Left forelimb (tissue), 1 donor: ENCODE data around the gene TPRX2.
"Not testable (repeated sequence)": the region's sequence is repeated elsewhere in the genome, so short reads cannot be mapped to it uniquely, and the experiment has no call there.

Experiments
- DNase-seq: peaks from one replicate; pipeline ENCODE4 v3.0.0-alpha.2; 2018; ENCODE audit warnings: low spot score

TPRX2 gene

DNA sequence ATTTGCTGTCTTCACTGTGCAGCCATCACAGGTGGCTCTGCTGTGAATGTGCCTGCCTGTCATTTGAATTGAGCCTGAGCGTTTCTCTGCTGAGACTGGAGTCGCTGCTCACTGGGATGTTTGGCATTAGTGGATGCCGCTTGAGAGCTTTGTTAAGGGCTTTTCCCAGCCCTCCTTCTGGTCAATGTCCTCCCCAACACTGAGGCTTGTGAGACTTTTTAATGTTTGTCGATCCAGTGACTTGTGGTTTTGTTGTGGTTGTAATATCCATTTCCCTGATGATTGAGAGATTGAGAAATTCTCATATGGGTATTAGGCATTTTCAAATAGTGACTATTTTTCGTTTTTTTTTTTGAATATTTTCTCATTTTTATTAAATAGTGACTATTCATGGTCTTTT is 2.6 kb downstream of the TPRX2 start:
- DNase-seq, result no peak

DNA sequence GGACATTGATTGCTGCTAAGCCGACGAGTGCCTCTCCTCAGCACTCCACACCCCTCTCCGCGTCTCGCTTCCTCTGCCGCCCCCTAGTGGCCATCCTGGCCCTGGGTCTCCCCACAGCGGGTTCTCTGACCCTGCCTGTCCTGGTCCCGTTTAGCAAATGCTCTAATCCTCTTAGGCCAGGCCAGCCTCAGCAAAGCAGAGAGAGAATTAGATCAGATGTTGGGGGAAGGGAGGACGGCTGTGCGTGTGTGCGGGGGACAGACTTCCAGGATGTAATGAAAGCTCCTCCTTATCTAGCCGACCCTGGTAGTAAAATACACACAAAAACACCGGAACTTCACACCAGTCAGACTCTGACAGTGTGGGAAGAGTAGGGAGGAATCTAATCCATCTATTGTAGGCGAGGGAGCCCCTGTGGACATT is 4.5 kb downstream of the TPRX2 start:
- peak; percentile 86 for DNase-seq

DNA sequence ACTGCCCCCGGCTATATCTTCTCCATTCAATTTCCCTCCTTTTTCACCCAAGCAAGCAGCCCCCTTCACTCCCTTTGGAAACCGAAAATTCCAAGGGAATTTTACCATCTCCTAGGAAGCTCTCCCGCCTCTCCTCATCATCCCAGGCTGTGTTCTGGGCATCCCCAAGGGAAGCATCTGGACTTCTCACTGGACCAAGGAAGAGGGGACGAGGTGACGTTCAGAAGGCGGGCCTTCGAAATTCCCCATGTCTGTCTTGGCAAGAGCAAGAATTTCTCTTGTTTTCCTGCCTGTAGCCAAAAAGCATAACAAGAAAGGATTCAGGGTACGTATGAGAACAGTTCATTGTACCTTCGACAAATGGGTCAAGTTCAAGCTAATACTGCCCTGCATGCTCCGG is 6.1 kb downstream of the TPRX2 start:
- no peak for DNase-seq

DNA sequence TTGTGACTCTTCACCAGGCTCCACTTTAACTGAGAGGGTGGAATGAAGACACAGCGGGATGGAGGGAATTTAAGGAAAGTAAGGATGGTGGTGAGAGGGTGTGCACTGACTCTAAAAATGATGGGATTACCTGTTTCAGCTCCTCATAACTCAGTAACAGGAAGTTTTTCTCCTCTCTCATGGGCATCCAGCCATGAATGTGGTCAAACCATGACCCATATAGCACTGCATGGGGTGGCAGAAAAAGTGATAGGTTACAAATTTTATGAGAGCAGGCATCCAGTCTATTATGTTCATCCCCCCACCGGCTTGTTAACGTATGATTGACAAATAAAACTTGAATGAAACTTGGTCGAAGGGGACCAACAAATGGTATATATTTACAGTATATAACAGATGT is 19.9 kb downstream of the TPRX2 start:
- DNase-seq, result no peak

DNA sequence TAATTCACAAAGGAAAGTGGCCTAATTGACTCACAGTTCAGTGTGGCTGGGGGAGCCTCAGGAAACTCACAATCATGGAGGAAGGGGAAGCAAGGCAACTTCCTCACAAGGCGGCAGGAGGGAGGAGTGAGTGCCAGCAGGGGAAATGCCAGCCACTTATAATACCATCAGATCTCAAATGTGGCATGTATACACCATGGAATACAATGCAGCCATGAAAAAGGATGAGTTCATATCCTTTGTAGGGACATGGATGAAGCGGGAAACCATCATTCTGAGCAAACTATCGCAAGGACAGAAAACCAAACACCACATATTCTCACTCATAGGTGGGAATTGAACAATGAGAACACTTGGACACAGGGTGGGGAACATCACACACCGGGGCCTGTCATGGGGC is 20.4 kb downstream of the TPRX2 start:
- not testable (repeated sequence) for DNase-seq

DNA sequence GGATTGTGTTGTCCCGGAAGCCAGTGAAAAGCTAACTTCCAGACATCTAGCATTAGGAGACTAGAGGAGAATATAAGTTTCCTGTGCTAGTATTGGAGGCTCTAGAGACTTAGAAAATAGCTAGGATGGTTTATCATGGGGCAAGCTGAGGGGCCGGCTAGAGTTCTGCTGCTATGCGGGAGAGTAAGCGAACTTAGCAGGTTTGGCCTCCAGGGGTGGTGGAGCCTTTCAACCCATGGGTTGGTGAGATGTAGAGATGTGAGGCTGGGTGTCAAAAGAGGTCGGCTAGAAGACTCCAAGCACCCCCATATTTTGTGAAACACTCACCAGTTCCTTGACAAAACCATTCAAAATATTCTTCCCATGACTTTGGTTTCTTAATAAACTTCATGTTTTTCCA is 22.7 kb downstream of the TPRX2 start:
- DNase-seq, result no peak

DNA sequence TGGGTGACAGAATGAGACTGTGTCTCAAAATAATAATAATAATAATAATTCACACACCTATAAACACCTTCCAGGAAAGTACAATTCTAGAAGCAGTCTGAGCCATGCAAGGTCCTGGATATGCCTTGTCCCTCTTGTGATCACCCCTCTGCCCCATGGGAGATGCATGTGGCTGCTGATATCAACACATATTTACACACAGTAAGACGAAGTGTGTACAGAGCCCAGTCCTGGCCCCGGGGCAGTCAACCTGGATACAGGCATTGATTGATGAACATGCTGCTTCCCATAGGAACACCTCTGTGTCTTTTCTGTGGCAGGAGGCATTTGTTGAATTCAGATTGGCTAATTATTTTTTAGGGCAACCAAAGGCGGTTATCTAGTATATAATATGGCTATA is 23.9 kb downstream of the TPRX2 start:
- no peak for DNase-seq

DNA sequence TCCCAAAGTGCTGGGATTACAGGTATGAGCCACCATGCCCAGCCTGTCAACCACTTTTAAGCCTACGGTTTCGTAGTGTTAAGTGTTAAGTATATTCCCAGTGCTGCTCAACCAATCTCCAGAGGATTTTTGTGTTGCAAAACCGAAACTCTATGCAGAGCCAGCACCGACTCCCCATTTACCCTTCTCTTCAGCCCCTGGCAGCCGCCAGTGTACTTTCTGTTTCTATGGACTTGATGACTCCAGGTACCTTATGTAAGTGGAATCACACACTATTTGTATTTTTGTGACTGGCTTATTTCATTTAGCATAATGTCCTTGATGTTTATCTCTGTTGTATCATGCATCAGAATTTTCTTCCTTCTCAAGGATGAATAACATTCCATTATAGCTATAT is 26.0 kb downstream of the TPRX2 start:
- DNase-seq, result no peak

DNA sequence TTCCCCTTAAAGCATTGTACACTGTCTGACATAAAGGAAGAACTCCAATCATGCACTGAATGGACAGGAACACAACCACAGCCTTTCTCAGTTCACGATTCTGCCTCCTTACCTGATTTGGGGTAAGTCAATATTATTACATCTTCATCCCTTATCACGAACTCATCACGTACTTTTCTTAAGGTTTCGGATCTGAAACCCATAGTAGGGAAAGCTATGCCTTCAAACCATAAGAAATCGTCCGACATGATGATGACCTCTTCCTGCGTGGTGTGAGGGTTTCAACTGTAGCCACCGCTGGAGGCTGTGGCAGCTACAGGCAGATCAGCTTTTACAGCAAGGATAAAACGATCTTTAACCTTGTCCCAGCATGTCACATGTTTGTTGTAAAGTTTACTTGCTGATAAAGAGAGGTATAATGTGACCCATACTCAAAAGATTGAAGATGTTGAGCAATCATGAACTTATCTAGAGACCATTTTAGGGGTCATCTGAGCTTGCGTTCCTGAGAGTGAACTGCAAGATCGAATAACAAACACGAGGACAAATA is 27.1 kb downstream of the TPRX2 start, which contains the start of gene SULT2A1:
SULT2A1 (minus strand) TSS at position 306 of the 550 bp plus-strand sequence; CDS start at position 248, 58 bp downstream.
- no peak for DNase-seq

DNA sequence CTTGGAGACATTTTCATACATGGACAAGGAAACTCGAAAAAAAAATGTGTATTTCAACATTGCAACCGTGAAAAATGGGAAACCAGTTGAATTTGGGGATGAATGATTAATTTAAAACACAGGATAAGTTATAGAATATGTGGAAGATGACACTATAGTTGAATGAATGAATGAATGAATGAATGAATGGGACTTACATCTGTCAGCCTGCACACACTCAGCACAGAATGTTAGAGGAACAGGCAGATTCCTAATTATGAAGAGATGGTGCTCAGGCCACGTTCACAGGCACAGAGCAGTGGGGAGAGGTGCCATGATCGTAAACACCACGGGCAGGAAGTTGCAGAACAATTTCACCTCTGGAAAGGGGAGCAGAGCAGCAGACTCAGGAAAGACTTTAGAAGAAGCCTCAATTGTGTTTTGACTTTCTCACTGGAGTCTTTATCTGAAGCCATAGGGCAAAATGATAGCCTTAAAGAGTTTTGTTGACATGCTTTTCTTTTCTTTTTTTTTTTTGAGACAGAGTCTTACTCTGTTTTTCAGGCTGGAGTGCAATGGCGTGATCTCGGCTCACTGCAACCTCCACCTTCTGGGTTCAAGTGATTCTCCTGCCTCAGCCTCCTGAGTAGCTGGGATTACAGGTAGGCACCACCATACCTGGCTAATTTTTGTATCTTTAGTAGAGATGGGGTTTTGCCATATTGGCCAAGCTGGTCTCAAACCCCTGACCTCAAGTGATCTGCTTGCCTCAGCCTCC is 32.0 kb downstream of the TPRX2 start:
- no peak for DNase-seq

DNA sequence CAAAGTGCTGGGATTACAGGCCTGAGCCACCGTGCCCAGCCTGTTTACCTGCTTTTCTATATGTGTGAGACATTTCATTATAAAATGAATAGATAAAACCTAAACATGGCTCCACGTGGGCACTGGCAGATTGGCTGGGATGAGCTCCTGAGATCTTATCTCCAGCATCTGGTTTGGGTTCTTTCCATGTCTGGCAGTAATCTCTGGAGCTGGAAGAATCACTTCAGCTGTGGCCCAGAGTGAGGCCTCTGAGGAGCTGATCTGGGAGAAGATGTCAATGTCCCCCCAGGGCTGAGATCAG is 32.5 kb downstream of the TPRX2 start:
- no peak for DNase-seq

DNA sequence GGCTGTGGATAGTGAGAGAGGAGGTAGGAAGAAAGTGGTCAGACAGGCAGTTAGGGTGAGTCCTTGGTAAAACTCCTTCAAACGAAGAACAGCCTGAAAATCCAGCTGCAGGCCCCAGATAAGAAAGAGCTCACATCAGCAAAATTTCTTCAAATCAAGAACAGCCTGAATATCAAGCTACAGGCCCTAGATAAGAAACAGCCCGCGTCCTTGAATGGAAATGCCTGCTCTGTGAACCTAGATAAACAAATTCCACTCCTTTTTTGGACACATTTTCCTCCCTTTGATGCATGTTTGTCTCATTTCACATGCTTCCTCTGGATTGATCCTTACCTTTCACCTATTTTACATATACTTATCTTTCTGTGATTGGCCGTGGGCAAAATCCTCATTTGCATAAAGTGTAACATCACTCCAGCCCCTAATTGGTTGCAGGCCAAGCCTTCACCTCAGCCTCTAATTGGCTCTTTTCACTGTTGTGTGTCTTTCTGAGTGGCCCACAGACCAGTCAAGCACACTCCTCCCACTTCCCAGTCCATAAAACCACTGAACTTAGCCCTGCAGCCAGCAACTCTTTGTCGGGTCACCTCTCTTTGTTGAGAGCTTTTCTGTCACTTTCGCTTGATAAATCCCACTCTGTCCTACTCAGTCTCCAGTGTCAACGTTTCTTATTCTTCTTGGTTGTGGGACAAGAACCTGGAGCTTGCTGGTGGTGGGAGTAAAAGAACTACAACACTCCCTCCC is 33.1 kb downstream of the TPRX2 start:
- no peak for DNase-seq

DNA sequence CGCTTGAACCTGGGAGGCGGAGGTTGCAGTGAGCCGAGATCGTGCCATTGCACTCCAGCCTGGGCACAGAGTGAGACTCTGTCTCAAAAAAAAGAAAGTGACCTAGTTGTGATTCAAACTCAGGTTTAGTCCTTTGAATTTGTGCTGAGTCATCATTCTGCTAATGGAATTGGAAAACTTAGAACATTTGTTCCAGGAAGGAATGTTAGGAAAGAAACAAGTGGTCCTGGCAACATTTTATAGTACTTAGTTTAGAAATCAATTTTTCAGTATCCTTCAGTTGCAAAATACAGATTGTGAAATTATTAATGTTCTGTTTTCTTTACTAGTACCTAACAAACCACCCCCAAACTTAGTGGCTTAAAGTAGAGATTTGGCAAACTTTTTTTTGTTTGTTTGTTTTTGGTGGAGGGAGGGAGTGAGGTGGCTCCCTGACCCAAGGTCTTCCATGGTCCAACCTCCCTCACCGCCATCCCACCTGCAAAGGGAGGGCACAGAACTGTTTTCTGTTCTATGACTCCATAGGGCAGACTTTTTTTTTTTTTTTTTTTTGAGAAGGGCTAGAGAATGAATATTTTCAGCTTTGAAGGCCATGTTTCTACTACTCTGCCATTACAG is 36.2 kb downstream of the TPRX2 start:
- DNase-seq, result no peak

DNA sequence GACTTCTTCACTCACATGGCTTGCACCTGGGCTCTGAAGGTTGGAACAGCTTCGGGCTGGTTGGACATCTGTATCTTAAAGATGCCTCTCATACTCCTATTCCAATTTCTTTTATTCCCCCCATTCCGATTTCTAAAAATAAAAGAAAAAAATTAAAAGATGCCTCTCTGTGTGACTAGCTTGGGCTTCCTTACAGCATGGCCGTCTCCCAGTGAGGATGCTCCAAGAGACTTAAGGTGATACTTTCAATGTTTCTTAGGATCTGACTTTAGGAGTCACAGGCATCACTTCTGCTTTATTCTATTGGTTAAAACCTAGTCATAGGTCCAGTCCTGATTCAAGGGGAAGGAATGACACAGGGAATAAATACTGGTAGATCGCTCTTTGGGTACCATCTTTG is 37.0 kb downstream of the TPRX2 start:
- DNase-seq, result no peak

DNA sequence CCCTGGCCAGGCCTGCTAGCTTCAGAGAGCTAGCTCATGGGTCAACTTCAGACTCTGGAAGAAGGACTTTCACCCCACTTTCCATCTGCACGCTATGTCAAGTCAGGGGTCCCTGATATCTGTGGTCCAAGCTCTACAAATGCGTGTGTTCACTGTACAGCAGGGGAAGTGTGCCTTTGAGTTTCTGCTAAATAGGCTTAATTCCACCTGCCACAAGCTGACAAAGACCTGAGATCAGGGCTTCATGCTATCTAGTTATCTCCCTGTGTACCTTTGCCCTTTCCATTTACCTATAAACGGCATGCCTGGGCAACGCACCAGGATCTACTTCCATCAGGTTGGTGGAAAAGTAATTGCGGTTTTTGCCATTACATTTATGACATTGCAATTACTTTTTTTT is 37.7 kb downstream of the TPRX2 start:
- no peak for DNase-seq

DNA sequence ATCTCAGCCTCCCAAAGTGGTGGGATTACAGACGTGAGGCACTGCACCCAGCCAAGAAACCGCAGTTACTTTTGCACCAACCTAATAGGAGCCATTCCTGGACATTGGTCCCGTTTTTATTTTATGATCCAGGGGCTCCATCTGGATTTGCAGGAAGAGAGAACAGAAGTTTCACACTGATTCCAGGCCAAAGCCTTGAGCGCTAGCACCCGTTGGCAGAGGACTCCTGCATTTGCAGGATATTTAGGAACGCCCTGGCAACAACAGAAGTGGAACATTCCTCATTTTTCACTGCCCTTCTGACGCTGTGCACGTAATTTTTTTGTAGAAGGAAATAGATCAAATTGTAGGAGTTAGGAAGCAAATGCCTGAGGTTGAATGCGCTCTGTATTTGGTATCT is 38.8 kb downstream of the TPRX2 start:
- no peak for DNase-seq

DNA sequence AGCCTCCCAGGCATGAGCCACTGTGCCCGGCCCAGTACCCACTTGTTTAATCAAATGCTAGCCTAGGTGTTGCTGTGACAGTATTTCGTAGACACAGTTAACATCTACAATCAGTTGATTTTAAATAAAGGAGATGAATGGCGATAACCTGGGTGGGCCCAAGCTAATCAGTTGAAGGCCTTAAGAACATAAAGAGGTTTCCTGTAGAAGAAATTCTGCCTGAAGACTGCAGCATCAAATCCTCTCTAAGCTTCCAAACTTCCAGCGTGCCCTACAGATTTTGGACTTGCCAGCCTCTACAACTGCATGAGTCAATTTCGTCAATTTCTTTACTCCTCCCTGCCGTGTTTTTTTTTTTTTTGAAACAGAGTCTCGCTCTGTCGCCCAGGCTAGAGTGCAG is 40.3 kb downstream of the TPRX2 start:
- DNase-seq, result no peak

DNA sequence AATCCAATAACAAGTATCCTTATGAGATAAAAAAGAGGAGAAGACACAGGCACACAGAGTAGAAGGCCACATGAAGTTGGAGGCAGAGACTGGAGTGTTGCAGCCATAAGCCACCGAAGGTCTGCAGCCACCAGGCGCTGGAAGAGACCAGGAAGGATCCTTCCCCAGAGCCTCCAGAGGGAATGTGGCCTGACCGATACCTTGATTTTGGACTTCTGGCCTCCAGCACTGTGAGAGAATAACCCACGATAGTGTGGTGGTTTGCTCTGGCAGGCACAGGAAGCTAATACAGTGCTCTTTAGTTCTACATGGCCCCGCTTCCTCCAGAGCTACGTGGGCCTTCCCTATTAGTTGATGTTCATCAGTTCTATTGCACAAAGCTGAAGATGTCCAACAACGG is 42.3 kb downstream of the TPRX2 start:
- no peak for DNase-seq

DNA sequence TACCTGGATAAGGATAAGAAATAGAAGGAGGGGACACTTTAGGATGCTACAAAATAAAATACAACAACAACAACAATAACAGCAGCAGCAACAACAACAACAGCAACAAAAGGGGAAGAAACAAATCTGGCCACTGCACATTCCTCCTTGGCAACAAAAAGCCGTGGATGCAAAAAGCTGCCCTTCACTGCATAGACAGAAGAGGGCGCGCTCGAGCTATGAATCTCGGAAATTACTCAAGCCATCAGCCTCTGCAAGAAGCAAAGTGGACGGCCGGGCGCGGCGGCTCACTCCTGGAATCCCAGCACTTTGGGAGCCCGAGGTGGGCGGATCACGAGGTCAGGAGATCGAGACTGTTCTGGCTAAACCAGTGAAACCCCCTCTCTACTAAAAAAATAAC is 50.3 kb downstream of the TPRX2 start:
- DNase-seq, result not testable (repeated sequence)

DNA sequence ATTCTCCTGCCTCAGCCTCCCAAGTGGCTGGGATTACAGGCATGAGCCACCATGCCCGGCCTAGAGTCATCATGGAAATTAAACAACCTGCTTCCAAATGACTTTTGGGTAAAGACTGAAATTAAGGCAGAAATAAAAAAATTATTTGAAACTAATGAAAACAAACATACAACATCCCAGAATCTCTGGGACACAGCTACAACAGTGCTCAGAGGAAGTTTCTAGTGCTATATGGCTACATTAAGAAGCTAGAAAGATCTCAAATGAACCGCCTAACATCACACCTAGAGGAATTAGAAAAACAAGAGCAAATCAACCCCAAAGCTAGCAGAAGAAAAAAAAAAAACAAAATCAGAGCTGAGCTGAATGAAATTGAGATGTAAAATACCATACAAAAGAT is 51.2 kb downstream of the TPRX2 start:
- DNase-seq, result not testable (repeated sequence)
